Measurements from ENCODE around the gene LBX2. TPM values are rescaled to one million over a fixed set of nuclear protein-coding genes. Genes with fewer than 3 reads are reported as not detected.

The LBX2 gene
- polyA plus RNA-seq, 12 donors: 0.27 to 1.5 (median 0.78) TPM; not detected in 3

- peak; percentile 100 for DNase-seq
Observed at GRCh38 chr2:74458132-74458937, 41.1 kb downstream of the LBX2 start, which contains the start of gene WBP1. Gene WBP1, plus strand, starts transcription at chr2:74458438. Its CDS starts 165 bp downstream, at chr2:74458603.

- peak; percentile 71 for DNase-seq
Observed at GRCh38 chr2:74457549-74458131, 41.8 kb downstream of the LBX2 start.

GRCh38 chr2:74457129-74457548, 42.3 kb downstream of the LBX2 start:
- no peak for DNase-seq

- peak; percentile 99 for DNase-seq
Observed at GRCh38 chr2:74454654-74455511, 44.5 kb downstream of the LBX2 start, which contains the start of gene INO80B. Gene INO80B, plus strand, starts transcription at chr2:74455087. Its CDS starts 30 bp downstream, at chr2:74455117.

- DNase-seq: no peak
Observed at GRCh38 chr2:74450570-74451190, 48.7 kb downstream of the LBX2 start.

- DNase-seq: no peak
Observed at GRCh38 chr2:74448771-74449170, 50.6 kb downstream of the LBX2 start.

Other genes with a start within 250 kb of the LBX2 start
- gene SLC4A5, start 156.2 kb downstream of the LBX2 start, polyA plus RNA-seq (ENCODE audit: insufficient read length in 12 of 12): 10 to 100 TPM in 1 of 12 donors, 1 to 10 TPM in 10, not detected in 1; 1.4 to 12.3 (median 2.4) TPM
- gene DCTN1, start 119.3 kb downstream of the LBX2 start, polyA plus RNA-seq (ENCODE audit: insufficient read length in 12 of 12): 100 to 1,000 TPM in 4 of 12 donors, 10 to 100 TPM in 7, not detected in 1; 81.5 to 146 (median 93.2) TPM
- 1 to 10 TPM in 10 of 12 donors, not detected in 2; 1.6 to 3.8 (median 2.0) TPM for gene C2orf81, start 78.0 kb downstream of the LBX2 start, polyA plus RNA-seq (ENCODE audit: insufficient read length in 12 of 12)
- gene WDR54, start 77.9 kb downstream of the LBX2 start, polyA plus RNA-seq (ENCODE audit: insufficient read length in 12 of 12): 10 to 100 TPM in 6 of 12 donors, 1 to 10 TPM in 5, not detected in 1; 7.6 to 19.8 (median 10.0) TPM
- 10 to 100 TPM in 11 of 12 donors, not detected in 1; 32.5 to 58.4 (median 47.7) TPM for gene RTKN, start 57.7 kb downstream of the LBX2 start, polyA plus RNA-seq (ENCODE audit: insufficient read length in 12 of 12)
- gene INO80B, start 44.5 kb downstream of the LBX2 start, polyA plus RNA-seq (ENCODE audit: insufficient read length in 12 of 12): 10 to 100 TPM in 11 of 12 donors, not detected in 1; 12.8 to 42.3 (median 16.1) TPM
- 10 to 100 TPM in 11 of 12 donors, not detected in 1; 41.4 to 76.6 (median 52.2) TPM for gene WBP1, start 41.2 kb downstream of the LBX2 start, polyA plus RNA-seq (ENCODE audit: insufficient read length in 12 of 12)
- 10 to 100 TPM in 11 of 12 donors, not detected in 1; 25.7 to 85.9 (median 32.7) TPM for gene MOGS, start 34.2 kb downstream of the LBX2 start, polyA plus RNA-seq (ENCODE audit: insufficient read length in 12 of 12)
- 10 to 100 TPM in 11 of 12 donors, not detected in 1; 40.9 to 97.0 (median 56.2) TPM for gene MRPL53, start 26.9 kb downstream of the LBX2 start, polyA plus RNA-seq (ENCODE audit: insufficient read length in 12 of 12)
- 10 to 100 TPM in 4 of 12 donors, 1 to 10 TPM in 7, not detected in 1; 5.4 to 14.4 (median 8.5) TPM for gene CCDC142, start 16.6 kb downstream of the LBX2 start, polyA plus RNA-seq (ENCODE audit: insufficient read length in 12 of 12)
- 10 to 100 TPM in 11 of 12 donors, not detected in 1; 15.3 to 36.6 (median 19.2) TPM for gene TTC31, start 16.5 kb downstream of the LBX2 start, polyA plus RNA-seq (ENCODE audit: insufficient read length in 12 of 12)
- 10 to 100 TPM in 10 of 12 donors, not detected in 2; 10.4 to 19.6 (median 13.0) TPM for gene PCGF1, start 8.1 kb upstream of the LBX2 start, polyA plus RNA-seq (ENCODE audit: insufficient read length in 12 of 12)
- under 1 TPM in 2 of 12 donors, not detected in 10; 0.08 to 0.43 TPM for gene TLX2, start 14.8 kb upstream of the LBX2 start, polyA plus RNA-seq (ENCODE audit: insufficient read length in 12 of 12)
- gene DQX1, start 26.6 kb upstream of the LBX2 start, polyA plus RNA-seq (ENCODE audit: insufficient read length in 12 of 12): 10 to 100 TPM in 1 of 12 donors, 1 to 10 TPM in 3, under 1 TPM in 3, not detected in 5; 0.08 to 15.4 (median 1.0) TPM
- gene AUP1, start 30.1 kb upstream of the LBX2 start, polyA plus RNA-seq (ENCODE audit: insufficient read length in 12 of 12): 10 to 100 TPM in 11 of 12 donors, not detected in 1; 53.8 to 89.9 (median 64.6) TPM
- 10 to 100 TPM in 11 of 12 donors, not detected in 1; 20.1 to 30.4 (median 27.9) TPM for gene HTRA2, start 30.3 kb upstream of the LBX2 start, polyA plus RNA-seq (ENCODE audit: insufficient read length in 12 of 12)
- 1 to 10 TPM in 10 of 12 donors, not detected in 2; 6.5 to 9.6 (median 7.5) TPM for gene LOXL3, start 54.3 kb upstream of the LBX2 start, polyA plus RNA-seq (ENCODE audit: insufficient read length in 12 of 12)
- 10 to 100 TPM in 1 of 12 donors, 1 to 10 TPM in 10, not detected in 1; 4.7 to 28.7 (median 6.0) TPM for gene DOK1, start 55.1 kb upstream of the LBX2 start, polyA plus RNA-seq (ENCODE audit: insufficient read length in 12 of 12)
- 1 to 10 TPM in 1 of 12 donors, under 1 TPM in 5, not detected in 6; 0.08 to 1.4 (median 0.27) TPM for gene M1AP, start 148.7 kb upstream of the LBX2 start, polyA plus RNA-seq (ENCODE audit: insufficient read length in 12 of 12)
- 1 to 10 TPM in 10 of 12 donors, not detected in 2; 2.3 to 5.0 (median 3.7) TPM for gene SEMA4F, start 154.6 kb upstream of the LBX2 start, polyA plus RNA-seq (ENCODE audit: insufficient read length in 12 of 12)